Hypothalamus (tissue), 51 donors: Measurements from ENCODE around the gene WEE1.
A peak's percentile ranks its signal among the peaks of the same experiment; 100 is the strongest.
"Not testable (repeated sequence)": the region's sequence is repeated elsewhere in the genome, so short reads cannot be mapped to it uniquely, and the experiment has no call there.

ENCODE experiments used
- DNase-seq, 51 donors: peaks; one replicate each; lab custom pipeline; 2025; lab: John Stamatoyannopoulos, UW

The WEE1 gene

GRCh38 chr11:9616858-9617257 lies 43.4 kb downstream of the WEE1 start:
- DNase-seq = no peak

DNA sequence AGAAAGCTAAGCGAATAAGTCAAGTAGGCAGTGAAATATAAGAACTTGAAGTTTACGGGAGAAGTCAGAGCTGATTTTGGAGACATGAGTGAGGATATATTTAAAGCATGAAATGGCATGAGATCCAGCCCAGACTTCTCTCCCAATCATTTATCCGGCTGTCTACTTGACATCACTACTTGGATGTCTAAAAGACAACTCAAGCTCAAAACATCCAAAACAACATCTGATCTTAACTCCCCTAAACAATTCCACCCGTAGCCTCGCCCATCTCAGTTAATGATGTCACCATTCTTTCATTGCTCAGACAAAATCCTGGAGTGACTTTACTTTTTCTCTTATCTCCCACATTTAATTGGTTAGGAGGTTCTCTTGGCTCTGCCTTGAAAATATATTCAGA lies 44.5 kb downstream of the WEE1 start:
- no peak for DNase-seq

DNA sequence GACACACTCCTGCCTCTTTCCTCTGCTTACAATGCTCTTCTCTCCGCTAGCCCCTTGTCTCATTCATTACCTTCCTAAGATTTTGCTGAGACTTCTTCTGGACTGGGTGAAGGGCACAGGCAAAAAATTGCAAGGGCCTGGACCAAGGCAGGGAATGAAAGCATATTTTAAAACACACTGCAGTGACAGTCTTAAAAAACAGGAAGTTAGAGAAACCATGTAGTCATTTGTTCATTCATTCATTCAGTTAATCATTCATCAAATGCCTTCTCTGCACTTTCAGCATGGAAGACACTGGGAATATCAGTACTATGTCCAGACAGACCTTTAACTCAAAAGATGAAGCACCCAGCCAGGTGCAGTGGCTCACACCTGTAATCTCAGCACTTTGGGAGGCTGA lies 45.5 kb downstream of the WEE1 start:
- DNase-seq = no peak

DNA sequence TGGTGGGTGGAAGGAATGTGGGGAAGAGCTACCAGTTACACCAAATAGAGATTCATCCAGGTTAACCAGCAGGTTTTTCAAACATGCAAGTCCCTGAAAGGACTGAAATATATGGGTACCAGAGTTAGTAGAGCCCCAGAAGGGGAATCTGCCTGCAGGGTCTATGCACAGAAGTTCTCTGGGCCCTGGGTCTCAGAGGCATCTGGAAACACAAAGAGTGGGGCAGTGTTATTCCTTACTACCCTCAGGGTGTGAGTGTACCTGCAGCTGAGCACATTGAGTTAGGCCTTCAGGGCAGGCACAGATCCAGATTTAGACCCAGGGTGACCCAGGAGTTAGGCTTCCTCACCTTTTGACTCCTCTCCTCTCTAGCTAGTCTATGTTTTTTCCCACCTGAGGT lies 46.5 kb downstream of the WEE1 start:
- no peak for DNase-seq

GRCh38 chr11:9622353-9622752 lies 48.9 kb downstream of the WEE1 start:
- DNase-seq = not testable (repeated sequence)

- not testable (repeated sequence) for DNase-seq
Measured at GRCh38 chr11:9623053-9623452, 49.6 kb downstream of the WEE1 start.

- no peak for DNase-seq
Measured at GRCh38 chr11:9624448-9624847, 51.0 kb downstream of the WEE1 start.

DNA sequence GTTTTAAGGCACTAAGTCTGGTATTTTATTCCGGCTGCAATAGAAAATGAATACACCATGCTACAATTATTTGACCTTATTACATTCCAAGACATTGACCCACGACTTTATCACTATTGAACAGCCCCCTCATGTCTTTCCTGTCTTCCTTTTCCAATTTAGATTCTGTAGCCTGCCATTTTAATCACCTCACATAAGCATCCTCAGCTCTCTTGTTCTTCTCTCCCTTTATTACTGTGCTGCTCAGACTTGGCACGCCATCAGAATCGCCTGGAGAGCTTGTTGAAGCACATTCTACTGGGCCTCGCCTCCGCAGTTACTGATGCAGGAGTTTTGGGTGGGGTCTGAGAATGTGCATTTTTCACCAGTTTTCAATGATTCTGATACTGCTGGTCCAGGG lies 51.7 kb downstream of the WEE1 start:
- peak in 1 of 51 donors; percentile 4 for DNase-seq

DNA sequence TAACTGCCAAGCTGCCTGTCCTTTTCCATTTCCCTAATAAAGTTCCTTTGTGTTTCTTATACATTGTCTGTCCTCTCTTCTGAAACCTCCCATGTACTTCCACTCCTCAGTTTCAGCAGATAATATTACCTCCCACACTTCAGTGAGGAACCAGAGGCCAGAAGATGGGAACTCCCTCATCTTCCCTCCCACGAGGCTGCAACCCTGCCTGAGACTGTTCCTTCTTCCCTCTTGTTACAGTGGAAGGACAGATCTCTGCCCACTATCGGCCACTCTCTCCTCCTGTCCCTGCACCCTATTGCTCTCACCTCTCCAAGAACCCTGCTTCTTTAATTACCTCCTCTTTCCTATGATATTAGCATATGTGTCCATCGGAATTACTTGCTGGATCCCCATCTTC lies 52.3 kb downstream of the WEE1 start:
- no peak for DNase-seq

GRCh38 chr11:9626496-9627394 lies 53.3 kb downstream of the WEE1 start:
- no peak for DNase-seq

- DNase-seq = no peak
Measured at GRCh38 chr11:9629064-9629463, 55.6 kb downstream of the WEE1 start.

DNA sequence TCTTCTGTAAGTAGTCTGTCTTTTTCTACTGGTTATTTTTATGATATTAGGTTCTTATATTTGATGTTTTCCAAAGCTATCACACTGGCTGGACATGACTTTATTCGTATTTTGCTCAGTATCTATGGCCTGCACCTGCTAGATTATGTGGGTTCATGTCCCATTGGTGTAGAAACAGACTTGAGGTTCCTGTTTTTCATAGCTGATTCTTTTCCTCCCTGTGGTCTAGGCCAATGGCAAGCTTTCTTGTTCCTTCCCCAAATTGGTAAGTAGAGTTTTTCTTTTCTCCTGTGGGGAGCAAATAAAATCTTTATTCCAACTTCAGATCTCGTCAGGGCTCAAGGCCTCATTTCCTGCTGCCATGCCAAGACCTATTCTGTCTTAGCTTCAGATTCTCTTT lies 60.2 kb downstream of the WEE1 start:
- DNase-seq = no peak

DNA sequence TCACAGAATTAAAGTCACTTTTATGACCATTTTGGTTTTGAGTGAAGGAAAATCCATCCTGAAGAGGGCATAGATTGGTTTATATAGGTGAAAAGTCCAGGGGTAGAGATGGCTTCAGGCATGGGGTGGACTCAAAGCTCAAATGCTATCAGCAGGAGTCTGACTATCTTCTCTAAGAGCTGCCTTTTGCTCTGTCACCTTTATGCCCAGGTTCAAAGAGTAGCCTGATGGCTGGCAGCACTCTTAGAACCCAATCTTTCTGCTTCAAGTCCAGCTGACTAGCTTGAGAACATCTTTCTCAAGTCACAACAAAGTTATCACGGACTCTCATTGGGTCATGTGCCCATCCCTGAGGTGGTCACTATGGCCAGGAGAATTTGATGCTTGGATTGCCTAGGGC lies 63.2 kb downstream of the WEE1 start:
- DNase-seq = no peak

DNA sequence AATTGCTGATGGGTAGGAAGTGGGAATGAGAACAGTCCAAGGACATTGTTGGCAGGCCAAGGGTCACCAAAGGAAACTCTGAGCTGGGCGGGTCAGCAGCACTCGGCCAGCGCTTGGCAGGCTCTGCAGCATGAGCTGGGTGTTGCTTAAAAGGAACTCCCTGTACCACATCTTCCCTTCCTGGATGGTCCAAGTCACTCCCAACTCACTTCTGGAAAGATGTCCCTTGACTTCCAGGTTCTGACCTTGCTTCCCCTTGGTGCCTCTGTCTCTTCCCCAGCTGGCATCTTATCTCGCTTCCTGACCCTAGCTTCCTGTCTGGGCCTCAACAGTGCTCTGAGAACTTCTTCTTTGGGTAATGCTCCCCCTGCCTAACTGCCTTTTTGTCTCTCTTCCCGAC lies 65.6 kb downstream of the WEE1 start:
- DNase-seq = no peak
